HG03159 (cell line): ENCODE data around the gene PAX2.

Source experiments
- ATAC-seq: cut with Tn5 transposase; IDR thresholded peaks from one replicate; pipeline ENCODE4 v1.9.1; 2021; ENCODE audit warnings: mild to moderate bottlenecking, moderate library complexity; ENCODE audit not compliant: unreplicated experiment

PAX2 gene

DNA sequence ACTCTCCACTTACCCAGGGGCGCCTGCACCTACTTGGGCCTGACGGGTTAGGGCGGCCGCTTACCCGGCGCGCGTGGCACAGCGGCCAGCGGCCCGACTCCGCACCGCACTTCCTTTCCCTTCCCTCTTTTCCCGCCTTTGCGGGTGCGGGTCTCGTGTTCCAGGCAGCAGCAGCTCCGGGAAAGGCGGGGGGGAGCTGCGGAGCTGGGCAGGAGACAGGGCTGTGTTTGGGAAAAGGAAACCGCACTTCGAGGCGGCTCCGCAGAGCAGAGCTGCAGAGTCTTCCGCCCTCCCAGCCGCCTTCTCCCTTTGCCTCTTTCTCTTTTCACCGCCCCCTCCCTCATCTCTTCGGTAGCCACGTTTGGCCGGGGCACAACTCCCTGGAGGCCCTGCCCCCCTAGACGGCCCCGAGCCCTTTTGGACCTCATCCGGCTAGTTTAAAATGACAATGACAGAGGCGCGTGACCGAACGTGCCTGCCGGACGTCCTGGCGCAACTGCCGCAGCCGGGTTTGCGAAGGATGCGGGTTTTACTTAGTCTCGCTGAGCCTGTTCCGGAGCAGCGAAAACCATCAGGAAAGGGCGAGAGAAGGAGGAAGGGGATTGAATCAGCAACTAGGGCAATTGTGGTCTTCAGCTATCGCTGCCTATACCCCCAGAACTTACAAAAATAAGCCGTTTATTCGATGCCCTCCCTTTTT is 7.9 kb upstream of the PAX2 start:
- ATAC-seq: no peak

- no peak for ATAC-seq
These were observed 7.1 kb upstream of the PAX2 start for GRCh38 chr10:100738055-100738827.

DNA sequence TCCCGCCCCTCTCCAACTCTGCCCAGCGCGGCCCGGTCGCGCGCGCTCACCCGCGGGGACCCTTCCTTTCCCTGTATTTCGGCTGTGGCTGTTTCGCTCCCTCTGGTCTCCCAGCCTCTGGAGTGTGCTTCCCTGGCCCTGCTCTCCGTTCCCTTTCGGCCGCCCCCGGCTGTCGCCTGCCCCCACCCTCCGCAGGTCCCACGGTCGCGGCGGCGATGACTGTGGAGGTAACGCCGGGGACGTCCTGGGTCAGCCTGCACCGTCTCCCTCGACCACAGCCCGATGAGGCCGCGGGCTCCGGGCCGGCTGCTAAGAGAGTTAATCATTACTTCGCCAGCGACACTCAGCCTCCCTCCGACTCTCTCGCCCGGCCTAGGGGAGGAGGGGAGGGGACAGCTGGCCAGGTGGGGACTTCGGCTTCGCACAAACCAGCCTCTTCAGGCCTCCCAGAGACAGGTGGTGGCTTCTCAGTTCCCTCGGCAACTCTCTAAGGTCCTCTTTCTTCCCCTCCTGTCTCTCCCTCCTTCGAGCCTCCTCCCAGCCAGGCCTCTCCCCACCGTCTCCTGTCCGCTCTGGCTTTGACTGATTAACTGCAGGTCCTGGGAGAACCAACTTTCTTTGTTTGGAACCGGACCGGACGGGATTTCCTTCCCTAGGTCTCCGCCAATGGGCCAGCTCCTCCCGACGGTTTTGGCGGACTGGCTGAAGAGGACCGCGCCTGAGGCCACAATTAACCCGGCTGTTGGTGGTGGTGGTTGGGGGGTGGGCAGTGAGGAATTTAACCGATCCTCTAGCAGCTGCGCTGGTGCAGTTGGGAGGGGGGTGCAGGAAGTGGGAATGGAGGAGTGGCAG is 5.6 kb upstream of the PAX2 start:
- ATAC-seq: no peak

- ATAC-seq: no peak
These were observed 4.7 kb upstream of the PAX2 start for GRCh38 chr10:100740476-100741377.

DNA sequence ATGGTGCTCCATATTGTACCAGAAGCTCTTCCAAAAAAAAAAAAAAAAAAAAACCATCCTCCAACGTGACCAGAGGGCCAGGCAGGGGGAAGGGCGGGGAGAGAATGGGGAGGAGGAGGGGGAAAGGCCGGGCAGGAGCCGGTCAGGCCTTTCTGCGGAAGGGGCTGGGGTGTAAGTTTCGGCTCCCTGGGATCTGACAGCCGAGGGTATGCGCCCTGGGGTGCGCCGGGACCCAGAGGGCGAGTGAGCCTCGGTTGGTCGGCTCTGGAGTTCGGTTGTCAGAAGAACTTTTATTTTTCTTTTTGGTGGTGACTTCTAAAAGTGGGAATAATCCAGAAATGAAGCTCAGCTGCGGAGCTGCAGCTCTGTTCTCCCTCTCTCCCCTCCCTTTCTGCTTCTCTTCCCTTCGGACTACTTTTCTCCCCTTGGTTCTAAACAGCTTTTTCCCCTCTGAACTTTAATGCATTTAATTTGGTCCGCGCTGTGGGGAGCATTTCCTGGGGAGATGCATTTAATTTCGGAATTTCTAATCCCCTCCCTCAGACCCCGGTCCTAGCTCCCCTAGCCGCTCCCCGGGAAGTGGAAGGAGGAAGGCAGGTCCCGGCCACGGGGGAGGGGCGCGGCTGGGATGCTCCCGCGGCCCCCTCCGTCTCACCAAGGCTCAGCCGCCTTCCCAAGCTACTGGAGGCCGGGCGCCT is 3.9 kb upstream of the PAX2 start:
- ATAC-seq: no peak

GRCh38 chr10:100742076-100742771 is 3.2 kb upstream of the PAX2 start:
- ATAC-seq: no peak

- ATAC-seq: no peak
These were observed 2.4 kb upstream of the PAX2 start for GRCh38 chr10:100742936-100743335.

- ATAC-seq: no peak
These were observed 1.7 kb upstream of the PAX2 start for GRCh38 chr10:100743626-100744135.

- ATAC-seq: no peak
These were observed 1.0 kb upstream of the PAX2 start for GRCh38 chr10:100744136-100744986.

- no peak for ATAC-seq
These were observed 751 bp downstream of the PAX2 start for GRCh38 chr10:100745882-100746783.

DNA sequence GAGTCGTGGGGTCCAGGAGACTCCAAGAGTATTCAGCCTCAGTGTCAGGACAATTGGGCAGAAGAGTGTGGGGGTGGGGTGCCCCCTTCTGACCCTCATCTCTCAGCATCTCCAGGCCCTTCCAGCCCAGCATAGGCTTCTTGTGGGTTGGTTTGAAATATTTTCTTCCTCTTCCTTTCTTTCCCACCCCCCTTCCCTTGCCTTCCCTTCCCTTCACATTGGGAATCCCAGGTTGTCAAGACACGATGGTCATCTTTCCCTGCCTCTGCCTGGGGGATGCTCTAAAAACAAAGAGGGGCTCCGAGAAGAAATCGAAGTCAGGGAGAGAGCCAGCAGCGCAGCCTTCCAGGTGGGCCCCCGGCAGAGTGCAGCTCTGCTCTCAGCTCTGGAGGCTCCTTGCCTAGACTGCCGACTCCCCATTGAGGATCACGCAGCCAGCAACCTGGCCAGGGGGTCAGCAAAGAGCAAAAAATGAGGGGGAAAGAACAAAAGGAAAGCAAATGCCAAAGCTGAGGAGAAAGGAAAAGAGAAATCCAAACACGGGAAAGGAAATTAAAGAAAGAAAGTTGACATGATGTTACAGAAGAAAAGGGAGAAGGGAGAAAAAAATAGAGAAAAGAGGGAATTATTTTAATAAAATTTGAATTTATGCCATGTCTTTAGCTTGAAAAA is 1.5 kb downstream of the PAX2 start:
- ATAC-seq: no peak

- ATAC-seq: no peak
These were observed 2.3 kb downstream of the PAX2 start for GRCh38 chr10:100747456-100748230.

DNA sequence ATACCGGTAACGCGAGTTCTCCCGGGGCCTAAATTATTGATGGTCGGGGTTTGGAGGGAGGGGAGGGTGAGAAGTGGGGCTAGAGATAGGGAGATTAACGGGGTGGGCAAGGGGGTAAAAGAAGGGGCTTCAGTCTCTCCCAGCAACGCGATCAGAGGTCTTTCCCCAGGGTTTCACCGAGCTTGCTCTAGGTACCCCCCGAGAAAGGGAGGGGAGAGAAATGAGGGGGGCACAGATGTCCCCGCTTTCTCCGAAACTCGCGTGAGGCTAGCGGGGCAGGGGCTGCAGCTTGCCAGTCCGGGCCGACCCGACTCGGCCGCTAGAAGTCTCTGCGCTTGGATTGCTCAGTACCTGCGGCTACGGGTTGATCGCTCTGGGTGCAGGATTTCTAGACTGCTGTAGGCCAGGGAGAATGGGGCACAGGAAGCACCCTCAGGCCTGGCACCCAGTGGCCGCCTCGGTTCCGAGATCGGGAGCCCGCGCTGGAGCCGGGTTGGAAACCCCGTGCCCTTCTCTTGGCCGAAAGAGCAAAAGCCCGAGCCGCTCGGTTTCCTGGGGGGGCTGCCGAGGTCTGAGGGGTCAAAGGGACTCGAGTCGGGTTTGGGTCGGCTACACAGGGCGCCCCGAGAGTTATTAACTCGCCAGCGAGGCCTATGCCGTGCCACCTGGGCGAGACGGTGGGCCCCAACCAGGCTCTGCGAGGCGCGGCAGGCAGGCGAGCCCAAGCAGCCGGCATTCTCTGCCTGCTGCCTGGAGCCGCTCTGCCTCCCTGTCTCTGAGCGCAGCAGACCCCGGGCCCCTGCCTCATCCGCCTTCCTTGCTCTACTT is 3.1 kb downstream of the PAX2 start:
- ATAC-seq: no peak

- ATAC-seq: no peak
These were observed 3.6 kb downstream of the PAX2 start for GRCh38 chr10:100749059-100749308.
